Measurements from ENCODE around the gene IL21.

IL21 gene

GRCh38 chr4:122639181-122639580 is 18.3 kb upstream of the IL21 start:
- DNase-seq (ENCODE audit: low read depth, low spot score) = no peak
- TF ChIP-seq CTCF (IDR thresholded peaks at IDR 0.05; ENCODE audit: insufficient read depth, low read length, missing control alignments) = no peak
- POLR2A ChIA-PET = no interaction called here
- H3K4me3 ChIP-seq (ENCODE audit: low read depth, low read length) = no peak overlapping the region
- CTCF ChIA-PET = interaction anchor here (1.6 to 4.7 kb wide), 2 partner anchors 12 to 36 kb away, joined by 3 to 22 read pairs; no protein-coding TSS in a partner anchor

- ChIA-PET CTCF (interaction anchor here (1.3 kb wide), 1 partner anchor 12 kb away, joined by 3 read pairs; no protein-coding TSS in a partner anchor), POLR2A (no interaction called here)
- no peak overlapping the region for H3K4me3 ChIP-seq (ENCODE audit: low read depth, low read length)
- DNase-seq (ENCODE audit: low read depth, low spot score) = no peak
- no peak for TF ChIP-seq CTCF (IDR thresholded peaks at IDR 0.05; ENCODE audit: insufficient read depth, low read length, missing control alignments)
These were observed 15.8 kb upstream of the IL21 start for GRCh38 chr4:122636697-122637096.

- no peak for TF ChIP-seq CTCF (IDR thresholded peaks at IDR 0.05; ENCODE audit: insufficient read depth, low read length, missing control alignments)
- H3K4me3 ChIP-seq (ENCODE audit: low read depth, low read length) = no peak overlapping the region
- CTCF ChIA-PET = no interaction called here
- POLR2A ChIA-PET = no interaction called here
- no peak for DNase-seq (ENCODE audit: low read depth, low spot score)
These were observed 14.3 kb upstream of the IL21 start for GRCh38 chr4:122635205-122635604.

GRCh38 chr4:122633211-122633610 is 12.3 kb upstream of the IL21 start:
- CTCF ChIA-PET = no interaction called here
- no peak for DNase-seq (ENCODE audit: low read depth, low spot score)
- POLR2A ChIA-PET = no interaction called here
- no peak for TF ChIP-seq CTCF (IDR thresholded peaks at IDR 0.05; ENCODE audit: insufficient read depth, low read length, missing control alignments)
- H3K4me3 ChIP-seq (ENCODE audit: low read depth, low read length) = no peak overlapping the region

- no peak for TF ChIP-seq CTCF (IDR thresholded peaks at IDR 0.05; ENCODE audit: insufficient read depth, low read length, missing control alignments)
- DNase-seq (ENCODE audit: low read depth, low spot score) = no peak
- ChIA-PET CTCF (no interaction called here), POLR2A (no interaction called here)
- H3K4me3 ChIP-seq (ENCODE audit: low read depth, low read length) = no peak overlapping the region
These were observed 11.7 kb upstream of the IL21 start for GRCh38 chr4:122632396-122633143.

- ChIA-PET CTCF (interaction anchor here (0.8 to 1.2 kb wide), 2 partner anchors 11 to 289 kb away, joined by 3 read pairs; no protein-coding TSS in a partner anchor), POLR2A (no interaction called here)
These were observed 4.3 kb upstream of the IL21 start for GRCh38 chr4:122625156-122625555.

More at GRCh38 chr4:122625156-122625555, 4.3 kb upstream of the IL21 start:
- no peak overlapping the region for H3K4me3 ChIP-seq (ENCODE audit: low read depth, low read length)
- no peak for DNase-seq (ENCODE audit: low read depth, low spot score)
- TF ChIP-seq CTCF (IDR thresholded peaks at IDR 0.05; ENCODE audit: insufficient read depth, low read length, missing control alignments) = no peak
